Mononuclear cell (primary cell): ENCODE results near the gene POC5. TPM values are rescaled to one million over a fixed set of nuclear protein-coding genes. Genes with fewer than 3 reads are reported as not detected.

Experiments used
- total RNA-seq: library from RNA; depleted of rRNA; stranded (reverse); fragments of >200 nt; gene quantifications from one replicate; pipeline ENCODE4 v1.2.3, GENCODE V29; 2012

The POC5 gene
- total RNA-seq, 1 donor: 16.0 TPM

Other genes starting within 250 kb of the POC5 start
- 53.0 TPM for gene CERT1, start 205.8 kb downstream of the POC5 start, total RNA-seq
- gene POLK, start 205.5 kb downstream of the POC5 start, total RNA-seq: 25.7 TPM
- gene ANKDD1B, start 106.0 kb downstream of the POC5 start, total RNA-seq: 0.52 TPM